ENCODE results near the gene ZBTB20.

- TF ChIP-seq CTCF (IDR thresholded peaks at IDR 0.05) (no peak), NFIC (IDR thresholded peaks at IDR 0.05; ENCODE audit: borderline replicate concordance) (no peak), JUND (IDR thresholded peaks at IDR 0.05) (no peak), ZBTB33 (IDR thresholded peaks at IDR 0.05; ENCODE audit: borderline replicate concordance, low read depth) (no peak), YY1 (IDR thresholded peaks at IDR 0.05; ENCODE audit: low read depth) (no peak)
These were observed 473.1 kb downstream of the ZBTB20 start for GRCh38 chr3:114674036-114674435.

Data from SK-N-SH (cell line).